GM23338 (cell line): Measurements from ENCODE around the gene LIMK2.

Experiments
- CREB1 ChIP-seq: fragments of 250-450 bp; sonication (Bioruptor Pico); IDR thresholded peaks from 2 replicates; pipeline ENCODE4 v1.5.0; 2020; ENCODE audit warnings: low read depth, mild to moderate bottlenecking, moderate library complexity
- EZH2 ChIP-seq: fragments of 200-600 bp; sonication (generic); IDR thresholded peaks from one replicate; pipeline ENCODE4 v1.8.0; 2017; ENCODE audit warnings: antibody characterized with exemption, mild to moderate bottlenecking, low read depth; ENCODE audit not compliant: unreplicated experiment
- EZH2phosphoT487 ChIP-seq: fragments of 200-600 bp; sonication (generic); IDR thresholded peaks from one replicate; pipeline ENCODE4 v1.8.1; 2018; ENCODE audit warnings: antibody characterized with exemption; ENCODE audit not compliant: unreplicated experiment
- JUNB ChIP-seq: IDR thresholded peaks from one replicate; pipeline ENCODE4 v1.6.1; 2016; ENCODE audit warnings: antibody characterized with exemption; ENCODE audit not compliant: unreplicated experiment
- NANOG ChIP-seq: IDR thresholded peaks from 2 replicates; pipeline ENCODE4 v1.6.1; 2016; ENCODE audit warnings: antibody characterized with exemption, borderline replicate concordance
- POLR2AphosphoS5 ChIP-seq: IDR thresholded peaks from 2 replicates; pipeline ENCODE4 v1.6.1; 2016; ENCODE audit warnings: antibody characterized with exemption, low read depth
- STAT1 ChIP-seq: IDR thresholded peaks from one replicate; pipeline ENCODE4 v1.6.1; 2016; ENCODE audit warnings: antibody characterized with exemption; ENCODE audit not compliant: unreplicated experiment
- ZNF114 ChIP-seq: fragments of 250-450 bp; sonication (Bioruptor Pico); IDR thresholded peaks from 2 replicates; pipeline ENCODE4 v1.5.0; 2020; ENCODE audit warnings: mild to moderate bottlenecking, moderate library complexity
- ZNF331 ChIP-seq: fragments of 250-450 bp; sonication (Bioruptor Pico); IDR thresholded peaks from 2 replicates; pipeline ENCODE4 v1.5.0; 2020; ENCODE audit warnings: low read depth, mild to moderate bottlenecking, moderate library complexity
- TF ChIP-seq, protein P1 (sequence below), 2 experiments: fragments of 200-600 bp in 1 of 2; sonication (generic) in 1 of 2; conservative IDR thresholded peaks; 2 replicates each; pipeline versions ENCODE4 v1.5.1 to v1.6.1; 2016 to 2017; ENCODE audit warnings: antibody characterized with exemption in 2 of 2, low read depth in 2 of 2, mild to moderate bottlenecking in 2 of 2, moderate library complexity in 1 of 2
- TF ChIP-seq, protein P2 (sequence below): IDR thresholded peaks from 2 replicates; pipeline ENCODE4 v1.6.1; 2016; ENCODE audit warnings: antibody characterized with exemption
- TF ChIP-seq, protein P3 (sequence below): IDR thresholded peaks from one replicate; pipeline ENCODE4 v1.6.1; 2018; ENCODE audit warnings: antibody characterized with exemption; ENCODE audit not compliant: unreplicated experiment

DNA sequence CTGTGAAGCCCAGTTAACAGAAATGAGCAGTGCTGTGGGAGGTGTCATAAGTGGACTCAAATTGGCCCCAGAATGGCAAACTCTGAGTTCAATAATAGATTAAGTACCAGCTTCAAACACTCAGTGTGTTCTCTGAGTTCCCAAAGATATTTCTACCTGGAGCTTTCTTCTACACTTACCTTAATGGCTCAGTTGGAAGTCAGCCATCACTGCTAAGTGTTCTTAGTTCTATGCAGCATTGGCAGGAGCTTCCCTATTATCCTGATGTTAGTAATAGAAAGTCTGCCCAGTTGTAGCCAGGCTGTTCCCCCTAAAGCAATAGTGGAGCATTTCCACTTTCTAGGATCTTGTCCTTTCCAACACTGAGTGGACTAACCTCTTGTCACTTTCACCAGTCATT, 89.9 kb downstream of the LIMK2 start:
- TF ChIP-seq EZH2 (no peak), POLR2AphosphoS5 (no peak), EZH2phosphoT487 (no peak), STAT1 (no peak), CREB1 (CRISPR knock-in tag) (no peak), NANOG (no peak), JUNB (no peak), ZNF114 (CRISPR knock-in tag) (no peak), ZNF331 (no peak)
- TF ChIP-seq, protein P1, sequence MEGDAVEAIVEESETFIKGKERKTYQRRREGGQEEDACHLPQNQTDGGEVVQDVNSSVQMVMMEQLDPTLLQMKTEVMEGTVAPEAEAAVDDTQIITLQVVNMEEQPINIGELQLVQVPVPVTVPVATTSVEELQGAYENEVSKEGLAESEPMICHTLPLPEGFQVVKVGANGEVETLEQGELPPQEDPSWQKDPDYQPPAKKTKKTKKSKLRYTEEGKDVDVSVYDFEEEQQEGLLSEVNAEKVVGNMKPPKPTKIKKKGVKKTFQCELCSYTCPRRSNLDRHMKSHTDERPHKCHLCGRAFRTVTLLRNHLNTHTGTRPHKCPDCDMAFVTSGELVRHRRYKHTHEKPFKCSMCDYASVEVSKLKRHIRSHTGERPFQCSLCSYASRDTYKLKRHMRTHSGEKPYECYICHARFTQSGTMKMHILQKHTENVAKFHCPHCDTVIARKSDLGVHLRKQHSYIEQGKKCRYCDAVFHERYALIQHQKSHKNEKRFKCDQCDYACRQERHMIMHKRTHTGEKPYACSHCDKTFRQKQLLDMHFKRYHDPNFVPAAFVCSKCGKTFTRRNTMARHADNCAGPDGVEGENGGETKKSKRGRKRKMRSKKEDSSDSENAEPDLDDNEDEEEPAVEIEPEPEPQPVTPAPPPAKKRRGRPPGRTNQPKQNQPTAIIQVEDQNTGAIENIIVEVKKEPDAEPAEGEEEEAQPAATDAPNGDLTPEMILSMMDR (conservative IDR thresholded peaks at IDR 0.05; ENCODE audit: low read depth in 2 of 2), result no peak
- TF ChIP-seq, protein P2, sequence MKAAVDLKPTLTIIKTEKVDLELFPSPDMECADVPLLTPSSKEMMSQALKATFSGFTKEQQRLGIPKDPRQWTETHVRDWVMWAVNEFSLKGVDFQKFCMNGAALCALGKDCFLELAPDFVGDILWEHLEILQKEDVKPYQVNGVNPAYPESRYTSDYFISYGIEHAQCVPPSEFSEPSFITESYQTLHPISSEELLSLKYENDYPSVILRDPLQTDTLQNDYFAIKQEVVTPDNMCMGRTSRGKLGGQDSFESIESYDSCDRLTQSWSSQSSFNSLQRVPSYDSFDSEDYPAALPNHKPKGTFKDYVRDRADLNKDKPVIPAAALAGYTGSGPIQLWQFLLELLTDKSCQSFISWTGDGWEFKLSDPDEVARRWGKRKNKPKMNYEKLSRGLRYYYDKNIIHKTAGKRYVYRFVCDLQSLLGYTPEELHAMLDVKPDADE, result no peak
- TF ChIP-seq, protein P3, sequence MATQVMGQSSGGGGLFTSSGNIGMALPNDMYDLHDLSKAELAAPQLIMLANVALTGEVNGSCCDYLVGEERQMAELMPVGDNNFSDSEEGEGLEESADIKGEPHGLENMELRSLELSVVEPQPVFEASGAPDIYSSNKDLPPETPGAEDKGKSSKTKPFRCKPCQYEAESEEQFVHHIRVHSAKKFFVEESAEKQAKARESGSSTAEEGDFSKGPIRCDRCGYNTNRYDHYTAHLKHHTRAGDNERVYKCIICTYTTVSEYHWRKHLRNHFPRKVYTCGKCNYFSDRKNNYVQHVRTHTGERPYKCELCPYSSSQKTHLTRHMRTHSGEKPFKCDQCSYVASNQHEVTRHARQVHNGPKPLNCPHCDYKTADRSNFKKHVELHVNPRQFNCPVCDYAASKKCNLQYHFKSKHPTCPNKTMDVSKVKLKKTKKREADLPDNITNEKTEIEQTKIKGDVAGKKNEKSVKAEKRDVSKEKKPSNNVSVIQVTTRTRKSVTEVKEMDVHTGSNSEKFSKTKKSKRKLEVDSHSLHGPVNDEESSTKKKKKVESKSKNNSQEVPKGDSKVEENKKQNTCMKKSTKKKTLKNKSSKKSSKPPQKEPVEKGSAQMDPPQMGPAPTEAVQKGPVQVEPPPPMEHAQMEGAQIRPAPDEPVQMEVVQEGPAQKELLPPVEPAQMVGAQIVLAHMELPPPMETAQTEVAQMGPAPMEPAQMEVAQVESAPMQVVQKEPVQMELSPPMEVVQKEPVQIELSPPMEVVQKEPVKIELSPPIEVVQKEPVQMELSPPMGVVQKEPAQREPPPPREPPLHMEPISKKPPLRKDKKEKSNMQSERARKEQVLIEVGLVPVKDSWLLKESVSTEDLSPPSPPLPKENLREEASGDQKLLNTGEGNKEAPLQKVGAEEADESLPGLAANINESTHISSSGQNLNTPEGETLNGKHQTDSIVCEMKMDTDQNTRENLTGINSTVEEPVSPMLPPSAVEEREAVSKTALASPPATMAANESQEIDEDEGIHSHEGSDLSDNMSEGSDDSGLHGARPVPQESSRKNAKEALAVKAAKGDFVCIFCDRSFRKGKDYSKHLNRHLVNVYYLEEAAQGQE, result no peak
